SK-N-DZ (cell line): ENCODE results near the gene DNAH7.

Experiments used
- DNase-seq: peaks from one replicate; pipeline ENCODE4 v3.0.0-alpha.2; 2015; ENCODE audit warnings: low spot score

The DNAH7 gene

GRCh38 chr2:196079052-196079451 lies 10.4 kb upstream of the DNAH7 start:
- no peak for DNase-seq

- DNase-seq, result no peak
Measured at GRCh38 chr2:196077821-196078220, 9.2 kb upstream of the DNAH7 start.

GRCh38 chr2:196076778-196077568 lies 8.3 kb upstream of the DNAH7 start:
- DNase-seq, result no peak

DNA sequence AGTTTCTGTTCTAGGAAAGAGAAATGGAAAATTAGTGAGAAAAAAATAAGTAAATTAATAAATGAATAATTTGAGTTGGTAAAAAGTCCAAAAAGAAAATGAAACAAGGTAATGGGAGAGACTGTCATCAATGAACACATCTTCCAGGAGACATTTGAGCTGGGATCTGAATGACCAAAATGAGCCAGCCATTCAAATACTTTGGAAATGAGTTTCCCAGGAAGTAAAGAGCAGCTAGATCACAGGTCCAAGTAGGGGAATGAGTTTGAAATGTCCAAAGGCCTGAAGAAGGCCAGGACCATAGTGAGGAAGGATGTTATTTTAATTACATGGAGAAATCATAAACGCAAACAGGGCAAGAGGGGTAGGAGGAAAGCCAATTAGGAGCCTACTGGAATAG lies 6.6 kb upstream of the DNAH7 start:
- no peak for DNase-seq

DNA sequence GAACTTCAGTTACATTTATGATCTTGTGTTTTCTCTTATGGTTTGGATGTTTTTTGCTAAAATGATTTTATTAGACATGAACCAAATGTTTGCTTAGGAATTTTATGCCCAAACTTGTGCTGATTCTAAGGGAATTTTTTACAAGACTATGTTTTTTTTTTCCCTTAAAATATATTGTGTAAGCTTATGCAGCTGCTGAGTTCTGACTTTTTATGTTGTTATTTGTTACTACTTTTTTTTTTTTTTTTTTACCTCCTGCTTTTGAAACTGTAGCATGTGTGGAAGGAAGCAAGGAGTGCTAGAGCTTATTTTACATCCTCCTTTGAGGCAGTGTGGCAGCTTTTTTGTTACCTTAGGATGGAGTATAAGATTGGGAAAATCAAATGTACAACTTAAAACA lies 6.0 kb upstream of the DNAH7 start:
- DNase-seq, result no peak

- no peak for DNase-seq
Measured at GRCh38 chr2:196073521-196073920, 4.9 kb upstream of the DNAH7 start.

DNA sequence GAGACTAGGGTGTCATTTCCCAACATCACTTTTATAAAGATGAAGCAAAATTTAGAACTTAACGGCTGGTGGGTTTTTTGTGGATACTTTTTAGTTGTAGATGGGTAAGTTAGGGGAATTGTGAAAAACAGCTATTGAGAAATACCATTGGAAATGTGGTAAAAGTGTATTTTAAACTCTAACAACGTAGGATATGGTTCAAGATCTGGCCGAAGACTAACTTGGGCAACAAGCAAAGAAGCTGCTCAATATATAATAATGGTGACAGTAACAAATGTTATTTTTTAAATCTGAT lies 1.6 kb downstream of the DNAH7 start:
- no peak for DNase-seq

DNA sequence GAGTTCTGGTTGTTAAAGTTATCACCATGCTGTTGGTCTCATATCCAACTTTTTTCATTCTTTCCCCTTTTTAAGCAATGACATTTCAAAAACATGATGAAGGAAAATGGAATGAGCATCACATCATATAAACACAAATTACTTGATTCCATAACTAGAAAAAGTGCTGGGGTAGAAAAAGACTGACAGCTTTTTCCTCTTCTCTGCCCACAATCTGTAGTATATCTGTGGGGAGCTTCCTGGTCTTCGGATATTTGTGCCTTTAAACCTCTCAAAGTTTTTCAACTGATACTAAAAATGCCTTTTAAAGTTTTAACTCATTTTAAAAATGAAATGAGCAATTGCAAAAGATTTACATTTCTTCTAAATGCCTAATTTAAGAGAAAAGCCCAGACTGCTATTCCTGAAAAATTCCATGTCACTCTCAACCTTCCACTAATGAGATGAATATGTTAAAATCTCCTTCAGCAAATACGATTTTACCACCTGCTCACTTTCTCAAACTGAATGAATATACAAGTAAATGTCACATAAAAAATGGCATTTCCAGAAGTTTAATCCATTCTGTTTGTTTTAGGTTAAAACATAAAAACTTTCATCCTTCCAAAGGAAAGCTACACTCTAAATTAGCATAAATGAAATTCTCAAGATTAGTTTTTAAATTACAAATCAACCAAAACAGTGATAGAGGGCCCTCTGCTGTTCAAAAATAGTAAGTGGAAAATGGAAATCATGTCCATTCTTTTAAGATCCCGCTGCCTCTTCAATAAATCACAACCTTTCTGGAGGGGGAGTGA lies 2.1 kb downstream of the DNAH7 start:
- no peak for DNase-seq

DNA sequence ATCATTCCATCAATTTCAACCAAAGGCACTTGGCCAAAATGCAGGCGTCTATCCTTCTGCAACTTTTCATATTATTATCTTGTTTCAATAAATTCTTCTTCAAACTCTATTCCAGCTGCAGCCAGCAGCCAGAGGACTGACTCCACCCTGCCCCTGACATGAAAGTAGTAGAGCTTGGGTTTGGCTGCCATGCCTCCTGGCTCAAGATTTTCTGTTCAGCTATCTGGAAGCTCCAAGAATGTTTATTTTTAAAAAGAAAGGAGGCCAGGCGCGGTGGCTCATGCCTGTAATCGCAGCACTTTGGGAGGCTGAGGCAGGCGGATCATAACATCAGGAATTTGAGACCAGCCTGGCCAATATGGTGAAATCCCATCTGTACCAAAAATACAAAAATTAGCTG lies 4.9 kb downstream of the DNAH7 start:
- no peak for DNase-seq

DNA sequence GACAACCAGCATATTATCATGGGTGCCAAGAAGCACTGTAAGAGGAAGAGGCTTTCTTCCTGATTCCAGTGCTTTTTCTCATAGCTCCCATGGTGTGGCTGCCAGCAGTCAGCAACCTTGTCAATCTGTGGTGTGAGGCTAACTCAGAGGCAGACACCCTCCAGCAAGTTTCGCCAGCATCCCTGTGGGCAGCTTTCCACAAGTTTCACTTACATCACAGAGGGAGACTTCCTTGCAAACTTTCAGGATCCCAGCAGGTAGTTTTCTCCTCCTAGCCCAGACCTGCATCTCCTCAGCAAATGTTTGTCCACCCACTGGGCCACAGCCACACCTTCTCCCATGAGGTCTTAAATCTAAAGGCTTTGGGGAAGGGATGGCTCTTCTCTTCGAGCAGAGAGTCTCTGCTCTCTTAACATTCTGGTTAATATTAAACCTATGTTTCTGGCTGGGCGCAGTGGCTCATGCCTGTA lies 9.1 kb downstream of the DNAH7 start:
- no peak for DNase-seq

DNA sequence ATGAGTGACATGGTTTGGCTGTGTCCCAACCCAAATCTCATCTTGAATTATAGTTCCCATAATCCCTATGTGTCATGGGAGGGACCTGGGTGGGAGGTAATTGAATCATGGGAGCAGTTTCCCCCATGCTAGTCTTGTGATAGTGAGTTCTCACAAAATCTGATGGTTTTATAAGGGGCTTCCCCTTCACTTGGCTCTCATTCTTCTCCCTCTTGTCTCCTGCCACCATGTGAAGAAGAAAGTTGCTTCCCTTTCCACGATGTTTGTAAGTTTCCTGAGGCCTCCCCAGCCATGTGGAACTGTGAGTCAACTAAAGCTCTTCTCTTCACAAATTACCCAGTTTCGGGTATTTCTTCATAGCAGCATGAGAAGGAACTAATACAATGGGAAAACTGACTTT lies 14.0 kb downstream of the DNAH7 start:
- no peak for DNase-seq

DNA sequence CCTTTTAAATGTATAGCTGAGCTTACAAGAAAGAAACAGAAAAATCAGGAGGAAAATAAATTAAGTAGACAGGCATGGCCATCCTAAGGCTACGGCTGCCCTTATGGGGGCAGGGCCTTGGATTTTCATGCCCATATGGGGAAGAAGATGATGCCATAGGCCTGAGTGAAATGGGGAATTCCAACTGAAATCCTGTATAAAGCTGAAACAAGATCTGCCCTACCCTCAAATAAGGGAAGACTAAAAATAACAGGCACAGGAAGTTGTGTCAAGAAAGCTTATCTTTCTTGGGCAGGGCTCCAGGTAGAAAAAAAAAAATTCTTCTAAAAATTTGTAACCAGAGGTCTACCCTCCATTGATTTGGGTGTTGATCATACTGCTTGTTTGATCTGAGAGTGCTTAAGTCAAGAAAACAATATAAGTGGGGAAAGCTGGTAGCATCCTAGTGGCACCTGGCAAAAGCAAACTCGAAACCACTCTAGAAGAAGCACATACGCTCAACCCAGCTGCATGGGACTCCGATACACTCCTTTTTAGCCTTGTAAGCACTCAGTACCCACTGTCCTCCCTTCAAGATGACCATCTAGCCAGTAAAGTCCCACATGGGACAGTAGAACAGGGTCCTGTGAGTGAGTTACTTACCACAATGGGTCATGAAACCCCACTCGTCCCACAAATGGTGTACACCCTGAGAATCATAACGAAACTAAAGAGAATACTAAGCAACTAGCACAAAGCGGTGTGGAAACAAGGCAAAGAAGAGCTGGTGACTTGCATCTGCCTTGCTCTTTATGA lies 22.3 kb downstream of the DNAH7 start:
- DNase-seq, result no peak

GRCh38 chr2:196041786-196042185 lies 26.9 kb downstream of the DNAH7 start:
- no peak for DNase-seq

GRCh38 chr2:196040218-196040617 lies 28.4 kb downstream of the DNAH7 start:
- DNase-seq, result no peak

- no peak for DNase-seq
Measured at GRCh38 chr2:196036442-196036841, 32.2 kb downstream of the DNAH7 start.

DNA sequence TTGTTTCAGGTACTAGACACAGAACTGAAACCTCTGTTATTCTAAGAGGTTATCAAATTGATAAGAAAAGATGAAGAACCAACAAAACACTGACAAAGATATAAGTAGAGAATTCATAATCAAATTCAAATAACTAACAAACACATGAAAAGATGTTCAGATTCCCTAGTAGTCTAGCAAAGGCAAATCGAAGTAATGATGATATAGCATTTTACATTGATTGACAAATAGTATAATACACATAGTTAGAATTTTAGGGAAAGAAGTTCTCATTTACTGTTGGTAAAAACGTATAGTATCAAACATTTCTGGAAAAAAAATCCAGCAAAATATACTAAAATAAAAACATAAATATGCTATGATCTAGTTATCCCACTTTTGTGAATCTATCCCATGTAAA lies 50.6 kb downstream of the DNAH7 start:
- no peak for DNase-seq

GRCh38 chr2:196012314-196012713 lies 56.3 kb downstream of the DNAH7 start:
- DNase-seq, result no peak

DNA sequence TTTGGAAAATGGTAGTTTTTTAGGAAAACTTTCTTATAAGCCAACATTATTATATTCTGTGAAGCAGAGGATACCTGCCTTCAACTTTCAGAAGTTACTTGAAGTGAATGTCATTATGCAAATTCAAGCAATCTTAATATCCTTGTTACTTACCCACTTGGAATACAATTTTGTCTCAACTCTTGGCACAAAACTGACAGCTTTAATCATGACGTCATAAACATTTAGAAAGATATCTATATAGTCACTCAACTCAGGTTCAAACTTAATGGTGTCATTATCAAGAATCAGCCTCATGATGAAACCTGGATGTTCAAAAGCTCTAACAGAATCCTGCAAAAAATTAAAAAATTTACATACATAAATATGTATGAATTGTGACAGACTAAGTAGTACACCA lies 68.1 kb downstream of the DNAH7 start:
- DNase-seq, result no peak

DNA sequence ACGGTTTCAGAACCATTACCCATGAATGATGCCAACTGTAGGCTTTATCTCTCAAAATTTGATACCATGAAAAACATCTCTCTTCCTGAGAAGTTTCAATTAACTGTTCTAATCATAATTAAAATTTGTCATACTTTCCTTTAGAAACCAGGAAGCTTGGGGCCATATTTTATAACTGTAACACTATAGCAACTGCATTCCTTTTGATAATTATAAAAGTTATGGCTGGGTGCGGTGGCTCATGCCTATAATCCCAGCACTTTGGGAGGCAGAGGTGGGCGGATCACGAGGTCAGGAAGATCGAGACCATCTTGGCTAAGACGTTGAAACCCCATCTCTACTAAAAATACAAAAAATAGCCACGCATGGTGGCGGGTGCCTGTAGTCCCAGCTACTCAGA lies 70.6 kb downstream of the DNAH7 start:
- DNase-seq, result no peak

DNA sequence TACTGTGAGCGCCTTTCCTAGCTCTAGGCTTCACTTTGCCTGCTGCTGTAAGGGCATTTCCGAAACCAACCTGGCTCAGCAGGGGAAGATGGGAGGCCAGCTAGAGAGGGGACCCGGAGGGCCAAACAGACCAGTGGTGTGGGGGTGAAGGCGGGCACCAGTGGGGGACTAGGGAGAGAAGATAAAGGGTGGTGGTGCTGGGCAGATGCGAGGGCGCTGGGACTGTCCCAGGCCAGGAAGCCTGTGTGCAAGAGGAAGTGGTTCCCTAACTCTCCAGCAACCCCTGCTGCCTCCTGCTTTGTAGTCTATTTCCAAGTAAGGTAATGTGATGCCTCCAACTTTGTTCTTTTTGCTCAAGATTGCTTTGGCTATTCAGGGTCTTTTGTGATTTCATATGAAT lies 73.1 kb downstream of the DNAH7 start:
- DNase-seq, result no peak

- no peak for DNase-seq
Measured at GRCh38 chr2:195993623-195994022, 75.0 kb downstream of the DNAH7 start.

GRCh38 chr2:195985741-195986140 lies 82.9 kb downstream of the DNAH7 start:
- DNase-seq, result no peak
